Mesenchymal stem cell (in vitro differentiated cells and primary cell): ENCODE results near the gene PRKCA.

Experiments
- DNase-seq: peaks from one replicate; pipeline ENCODE4 v3.0.0-alpha.2; 2013
- H2AFZ ChIP-seq: one replicate; pipeline ENCODE4 v1.6.1; 2013; ENCODE audit warnings: low read depth, mild to moderate bottlenecking, control low read depth, inconsistent platforms, low read length, moderate library complexity
- H2AK5ac ChIP-seq: 2 replicates; pipeline ENCODE4 v1.6.1; 2013; ENCODE audit warnings: low read length, moderate library complexity, mild to moderate bottlenecking, inconsistent platforms; ENCODE audit not compliant: severe bottlenecking
- H2BK120ac ChIP-seq: one replicate; pipeline ENCODE4 v1.6.1; 2013; ENCODE audit warnings: low read depth, mild to moderate bottlenecking, inconsistent platforms, low read length, moderate library complexity
- H2BK12ac ChIP-seq, 2 experiments: one replicate each; pipeline ENCODE4 v1.6.1; 2013; ENCODE audit warnings: inconsistent platforms in 2 of 2, low read length in 2 of 2, mild to moderate bottlenecking in 2 of 2, moderate library complexity in 2 of 2, control low read depth in 1 of 2
- H2BK15ac ChIP-seq: one replicate; pipeline ENCODE4 v1.6.1; 2013; ENCODE audit warnings: mild to moderate bottlenecking, low read depth, inconsistent platforms; ENCODE audit not compliant: poor library complexity, severe bottlenecking
- H2BK5ac ChIP-seq: 2 replicates; pipeline ENCODE4 v1.6.1; 2013; ENCODE audit warnings: low read depth, mild to moderate bottlenecking, low read length, control low read depth, inconsistent platforms; ENCODE audit not compliant: poor library complexity, severe bottlenecking
- H3K14ac ChIP-seq, 2 experiments: one replicate each; pipeline ENCODE4 v1.6.1; 2013; ENCODE audit warnings: inconsistent platforms in 2 of 2, low read length in 2 of 2, control low read depth in 1 of 2, mild to moderate bottlenecking in 1 of 2, moderate library complexity in 1 of 2
- H3K18ac ChIP-seq, 2 experiments: one replicate each; pipeline ENCODE4 v1.6.1; 2013; ENCODE audit warnings: inconsistent platforms in 2 of 2, low read length in 2 of 2, control low read depth in 1 of 2, low read depth in 1 of 2, mild to moderate bottlenecking in 1 of 2
- H3K23ac ChIP-seq, 2 experiments: one replicate each; pipeline ENCODE4 v1.6.1; 2013; ENCODE audit warnings: inconsistent platforms in 2 of 2, low read length in 2 of 2, mild to moderate bottlenecking in 2 of 2, moderate library complexity in 2 of 2, control low read depth in 1 of 2
- H3K27ac ChIP-seq: 2 replicates; pipeline ENCODE4 v1.5.1; 2013; ENCODE audit warnings: mild to moderate bottlenecking, moderate library complexity, low read length, control low read depth, inconsistent platforms; ENCODE audit not compliant: poor library complexity, severe bottlenecking
- H3K27me3 ChIP-seq, 2 experiments: 2 replicates each; pipeline versions ENCODE4 v1.6.1 to v1.7.0; 2013; ENCODE audit warnings: low read length in 2 of 2, mild to moderate bottlenecking in 2 of 2, moderate library complexity in 2 of 2, control low read depth in 1 of 2, inconsistent platforms in 1 of 2; ENCODE audit not compliant: control insufficient read depth in 1 of 2, insufficient read depth in 1 of 2
- H3K36me3 ChIP-seq, 2 experiments: 2 replicates each; pipeline versions ENCODE4 v1.6.1 to v1.7.0; 2013; ENCODE audit warnings: low read length in 2 of 2, control low read depth in 1 of 2, inconsistent platforms in 1 of 2, low read depth in 1 of 2, mild to moderate bottlenecking in 1 of 2; ENCODE audit not compliant: insufficient read depth in 2 of 2, control insufficient read depth in 1 of 2
- H3K4ac ChIP-seq, 2 experiments: one replicate each; pipeline ENCODE4 v1.6.1; 2013; ENCODE audit warnings: inconsistent platforms in 2 of 2, low read length in 2 of 2, mild to moderate bottlenecking in 2 of 2, moderate library complexity in 2 of 2, control low read depth in 1 of 2, low read depth in 1 of 2
- H3K4me1 ChIP-seq: 2 replicates; pipeline ENCODE4 v1.6.1; 2013; ENCODE audit warnings: low read depth, low read length, control low read depth; ENCODE audit not compliant: control insufficient read depth, insufficient read depth
- H3K4me2 ChIP-seq: 2 replicates; pipeline ENCODE4 v1.6.1; 2013; ENCODE audit warnings: low read length, mild to moderate bottlenecking, inconsistent platforms; ENCODE audit not compliant: poor library complexity, severe bottlenecking
- H3K4me3 ChIP-seq, 2 experiments: 2 replicates each; pipeline versions ENCODE4 v1.5.1 to v1.7.0; 2013; ENCODE audit warnings: low read length in 2 of 2, mild to moderate bottlenecking in 2 of 2, control low read depth in 1 of 2, low read depth in 1 of 2; ENCODE audit not compliant: insufficient read depth in 1 of 2
- H3K79me1 ChIP-seq: replicated peaks from 2 replicates; pipeline ENCODE4 v1.6.1; 2013; ENCODE audit warnings: mild to moderate bottlenecking, control low read depth, low read length, inconsistent platforms; ENCODE audit not compliant: poor library complexity, severe bottlenecking
- H3K9ac ChIP-seq: 2 replicates; pipeline ENCODE4 v1.7.0; 2013; ENCODE audit warnings: mild to moderate bottlenecking, low read length, moderate library complexity
- H3K9me3 ChIP-seq: 2 replicates; pipeline ENCODE4 v1.7.0; 2013; ENCODE audit warnings: mild to moderate bottlenecking, low read length; ENCODE audit not compliant: control insufficient read depth
- H4K8ac ChIP-seq: one replicate; pipeline ENCODE4 v1.6.1; 2013; ENCODE audit warnings: inconsistent platforms, mild to moderate bottlenecking, low read length, moderate library complexity
- H4K91ac ChIP-seq: one replicate; pipeline ENCODE4 v1.6.1; 2013; ENCODE audit warnings: mild to moderate bottlenecking, low read length, inconsistent platforms
- WGBS: methylation state at CpG from one replicate; pipeline ENCODE4 v1.1.7; 2013; ENCODE audit warnings: mixed read lengths; 5-methylcytosine and 5-hydroxymethylcytosine counted together

Gene PRKCA

DNA sequence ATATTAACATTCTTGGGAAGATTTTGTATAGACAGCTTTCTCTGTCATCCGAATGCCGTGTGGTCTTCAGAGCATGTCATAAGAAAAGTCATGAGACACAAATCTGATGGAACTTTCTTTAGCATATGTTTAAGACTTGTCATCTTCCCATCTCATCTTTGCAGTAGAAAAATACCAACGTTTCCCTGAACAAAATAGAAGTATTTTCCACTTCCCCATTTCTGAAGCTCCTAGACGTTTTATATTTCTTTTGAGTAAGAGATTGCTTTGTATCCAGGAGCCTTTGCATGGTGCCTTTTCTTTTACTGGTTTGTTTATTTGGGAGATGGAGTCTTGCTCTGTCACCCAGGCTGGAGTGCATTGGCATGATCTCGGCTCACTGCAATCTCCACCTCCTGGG, 235.1 kb downstream of the PRKCA start:
- Histone ChIP-seq H2AK5ac (no peak overlapping the region), H3K4me1 (peaks cover 26% of the 10 kb centered on the region), H3K4ac (no peak overlapping the region), H3K4me2 (no peak overlapping the region), H3K18ac (no peak overlapping the region), H3K9ac (no peak overlapping the region), H3K36me3 (no peaks in the 10 kb centered on the region), H2BK12ac (no peak overlapping the region), H3K9me3 (no peaks in the 10 kb centered on the region), H2BK15ac (no peak overlapping the region), H2BK5ac (no peak overlapping the region), H2AFZ (no peak overlapping the region), H4K91ac (no peak overlapping the region), H3K23ac (no peak overlapping the region), H3K14ac (no peak overlapping the region), H2BK120ac (no peak overlapping the region), H3K4me3 (no peak overlapping the region), H3K27me3 (no peaks in the 10 kb centered on the region), H3K79me1 (peaks cover 22% of the 10 kb centered on the region), H3K27ac (no peak overlapping the region), H4K8ac (no peak overlapping the region)
- DNase-seq, result no peak
- WGBS, result 96% methylated on average over 4 of the region's 5 CpGs

DNA sequence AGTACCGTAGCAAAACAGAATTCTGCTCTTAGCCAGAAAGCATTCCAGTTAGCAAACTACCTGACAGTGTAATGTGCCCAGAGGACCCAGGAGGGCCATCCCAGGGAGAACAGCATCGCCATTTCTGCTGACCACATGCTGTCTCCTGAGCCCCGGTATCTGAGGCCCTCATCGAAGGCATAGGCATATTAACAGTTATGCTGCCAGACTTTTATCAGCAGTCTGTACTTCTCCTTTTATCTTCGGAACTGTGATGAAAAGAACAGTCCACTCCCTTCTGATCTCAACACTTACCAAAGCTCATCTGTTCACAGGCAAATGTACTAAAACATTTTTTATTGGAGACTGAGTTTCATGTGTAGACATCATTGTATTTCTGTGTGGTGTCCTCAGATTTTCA, 236.4 kb downstream of the PRKCA start:
- H4K91ac ChIP-seq, result peak overlapping the region; percentile 30
- peak overlapping the region in 1 of 2 experiments; percentile 52 for H3K18ac ChIP-seq
- no peak overlapping the region for H2BK5ac ChIP-seq
- H3K4ac ChIP-seq, result peak overlapping the region in 1 of 2 experiments; percentile 6
- no peaks in the 10 kb centered on the region for H3K27me3 ChIP-seq
- H3K4me1 ChIP-seq, result peaks cover 25% of the 10 kb centered on the region
- H3K14ac ChIP-seq, result no peak overlapping the region
- no peak overlapping the region for H2BK120ac ChIP-seq
- H2BK12ac ChIP-seq, result peak overlapping the region; percentile 6 to 17
- peak overlapping the region; percentile 66 for H4K8ac ChIP-seq
- no peak overlapping the region for H3K4me3 ChIP-seq
- no peak overlapping the region for H3K4me2 ChIP-seq
- no peaks in the 10 kb centered on the region for H3K36me3 ChIP-seq
- no peaks in the 10 kb centered on the region for H3K9me3 ChIP-seq
- no peak for DNase-seq
- 83% methylated on average over 4 of the region's 5 CpGs for WGBS
- peak overlapping the region; percentile 38 for H2AK5ac ChIP-seq
- peak overlapping the region; percentile 7 for H3K9ac ChIP-seq
- H3K27ac ChIP-seq, result no peak overlapping the region
- H3K79me1 ChIP-seq, result peaks cover 18% of the 10 kb centered on the region
- H2BK15ac ChIP-seq, result peak overlapping the region; percentile 82
- no peak overlapping the region for H2AFZ ChIP-seq
- no peak overlapping the region for H3K23ac ChIP-seq

DNA sequence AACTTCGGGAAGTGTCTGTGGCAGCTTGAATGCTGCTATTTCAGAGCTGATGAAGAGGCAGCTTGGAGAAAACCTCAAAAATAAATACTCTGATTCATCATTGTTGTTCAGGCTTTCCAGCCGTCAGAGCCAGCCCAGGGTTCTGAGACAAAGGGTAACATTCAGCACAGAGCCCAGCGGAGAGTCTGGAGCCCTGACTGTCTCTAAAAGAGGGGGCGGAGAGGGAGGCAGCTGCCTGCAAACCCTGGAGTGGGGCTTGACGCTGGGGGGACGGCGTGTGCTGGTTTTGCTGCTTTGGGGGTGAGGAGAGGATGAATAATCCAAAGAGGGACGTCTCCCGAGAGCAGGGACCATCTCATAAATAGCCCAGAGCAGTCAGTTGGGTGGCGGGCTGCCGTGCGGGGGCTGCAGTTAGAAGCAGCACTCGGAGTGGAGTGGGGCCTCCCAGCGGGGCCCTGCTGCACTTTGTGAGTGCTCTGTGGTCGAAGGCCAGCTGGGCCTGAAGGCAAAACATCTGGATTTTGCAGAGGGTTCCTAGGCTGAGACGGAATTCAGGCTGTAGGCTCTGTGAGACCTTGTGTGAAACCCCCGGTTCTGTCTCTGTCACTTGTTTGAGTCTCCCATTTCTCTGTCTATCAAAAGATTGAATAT, 237.8 kb downstream of the PRKCA start:
- Histone ChIP-seq H2AFZ (no peak overlapping the region), H3K4me2 (peak overlapping the region; percentile 52), H2BK15ac (no peak overlapping the region), H2BK12ac (peak overlapping the region in 1 of 2 experiments; percentile 87), H2BK5ac (peak overlapping the region; percentile 45), H3K27ac (peak overlapping the region; percentile 89), H2AK5ac (no peak overlapping the region), H3K4me1 (peaks cover 28% of the 10 kb centered on the region), H2BK120ac (peak overlapping the region; percentile 94), H3K9ac (peak overlapping the region; percentile 87), H3K23ac (no peak overlapping the region), H3K14ac (no peak overlapping the region), H3K9me3 (no peaks in the 10 kb centered on the region), H3K4me3 (peak overlapping the region in 1 of 2 experiments; percentile 52), H4K91ac (peak overlapping the region; percentile 44), H3K36me3 (no peaks in the 10 kb centered on the region), H4K8ac (peak overlapping the region; percentile 88), H3K18ac (peak overlapping the region; percentile 91 to 94), H3K4ac (peak overlapping the region; percentile 59 to 83), H3K27me3 (no peaks in the 10 kb centered on the region), H3K79me1 (peaks cover 14% of the 10 kb centered on the region)
- WGBS, result 3% methylated on average over 14 of the region's 17 CpGs
- peak; percentile 95 for DNase-seq

DNA sequence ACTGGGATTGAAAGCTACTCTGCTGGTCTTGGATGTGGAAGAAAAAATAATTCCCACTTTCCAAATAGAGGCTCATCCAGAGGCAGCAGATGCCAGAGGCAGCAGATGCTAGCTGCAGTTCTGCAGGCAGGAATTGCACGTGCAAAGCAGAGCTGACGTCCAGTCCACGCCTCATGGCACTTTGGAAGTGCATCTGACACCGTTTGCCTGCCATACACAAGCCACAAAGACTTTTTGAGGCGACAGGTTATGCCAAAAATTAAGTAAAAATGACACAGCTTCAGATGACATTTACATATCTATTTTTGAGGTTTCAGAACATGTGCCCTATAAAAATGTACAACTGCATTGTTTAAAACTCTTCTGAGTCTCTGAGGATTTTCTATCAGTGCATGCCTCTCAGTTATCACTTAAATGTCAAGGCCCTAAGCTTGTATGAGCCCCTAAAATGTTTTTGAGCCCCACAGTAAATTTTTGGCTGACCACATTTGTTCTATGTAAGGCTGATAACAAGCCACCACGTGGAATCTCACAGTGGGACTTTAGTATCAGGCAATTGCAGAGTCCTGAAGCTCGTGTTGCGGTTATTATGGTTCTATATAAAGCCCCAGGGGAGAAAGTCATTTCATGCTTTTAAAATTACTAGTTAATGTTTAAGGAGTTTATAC, 239.2 kb downstream of the PRKCA start:
- H3K36me3 ChIP-seq, result no peaks in the 10 kb centered on the region
- H4K8ac ChIP-seq, result no peak overlapping the region
- H2BK5ac ChIP-seq, result no peak overlapping the region
- H3K9ac ChIP-seq, result peak overlapping the region; percentile 1
- H3K14ac ChIP-seq, result no peak overlapping the region
- H3K18ac ChIP-seq, result peak overlapping the region; percentile 58 to 94
- peaks cover 10% of the 10 kb centered on the region for H3K79me1 ChIP-seq
- H3K4me2 ChIP-seq, result no peak overlapping the region
- WGBS, result 42% methylated on average over 5 of the region's 8 CpGs
- peaks cover 28% of the 10 kb centered on the region for H3K4me1 ChIP-seq
- H2AK5ac ChIP-seq, result no peak overlapping the region
- peak overlapping the region; percentile 94 for H2BK120ac ChIP-seq
- H3K27ac ChIP-seq, result peak overlapping the region; percentile 98
- no peak overlapping the region for H3K4ac ChIP-seq
- H3K23ac ChIP-seq, result no peak overlapping the region
- H3K9me3 ChIP-seq, result peaks cover 10% of the 10 kb centered on the region
- H3K4me3 ChIP-seq, result no peak overlapping the region
- peak overlapping the region; percentile 65 for H4K91ac ChIP-seq
- peak; percentile 37 for DNase-seq
- no peak overlapping the region for H2AFZ ChIP-seq
- H3K27me3 ChIP-seq, result no peaks in the 10 kb centered on the region
- H2BK12ac ChIP-seq, result peak overlapping the region in 1 of 2 experiments; percentile 29
- H2BK15ac ChIP-seq, result no peak overlapping the region
